NCI-H2227 (cell line): Measurements from ENCODE around the gene EEF1G.
"Not testable (repeated sequence)": the region's sequence is repeated elsewhere in the genome, so short reads cannot be mapped to it uniquely, and the experiment has no call there.

ENCODE experiments used
- DNase-seq: peaks from one replicate; lab custom pipeline; 2025; ENCODE audit not compliant: unreplicated experiment; lab: John Stamatoyannopoulos, UW

Gene EEF1G

GRCh38 chr11:62556108-62556874 lies 17.4 kb downstream of the EEF1G start:
- DNase-seq, result peak; percentile 84

- DNase-seq, result no peak
Measured at GRCh38 chr11:62555464-62556107, 18.1 kb downstream of the EEF1G start.

GRCh38 chr11:62554387-62555167 lies 19.1 kb downstream of the EEF1G start:
- no peak for DNase-seq

- DNase-seq, result peak; percentile 62
Measured at GRCh38 chr11:62553839-62554361, 19.8 kb downstream of the EEF1G start.

- peak; percentile 77 for DNase-seq
Measured at GRCh38 chr11:62553080-62553838, 20.4 kb downstream of the EEF1G start.

GRCh38 chr11:62552485-62553079 lies 21.1 kb downstream of the EEF1G start:
- DNase-seq, result peak; percentile 33

GRCh38 chr11:62550478-62550877 lies 23.2 kb downstream of the EEF1G start:
- DNase-seq, result not testable (repeated sequence)

GRCh38 chr11:62548545-62549335 lies 25.0 kb downstream of the EEF1G start:
- no peak for DNase-seq

- DNase-seq, result peak; percentile 21
Measured at GRCh38 chr11:62547691-62548281, 25.9 kb downstream of the EEF1G start.

GRCh38 chr11:62546929-62547625 lies 26.6 kb downstream of the EEF1G start:
- DNase-seq, result peak; percentile 41

GRCh38 chr11:62546244-62546928 lies 27.3 kb downstream of the EEF1G start, which contains the start of gene AHNAK:
AHNAK (minus strand) TSS chr11:62546806; CDS start chr11:62536098, 10,708 bp downstream.
- DNase-seq, result peak; percentile 65

GRCh38 chr11:62545437-62546243 lies 28.1 kb downstream of the EEF1G start:
- DNase-seq, result peak; percentile 84

GRCh38 chr11:62544581-62545436 lies 28.9 kb downstream of the EEF1G start:
- DNase-seq, result peak; percentile 22

GRCh38 chr11:62543680-62544444 lies 29.8 kb downstream of the EEF1G start:
- DNase-seq, result no peak
